OCI-LY7 (cell line): ENCODE results near the gene FBXL3. TPM values are rescaled to one million over a fixed set of nuclear protein-coding genes. Genes with fewer than 3 reads are reported as not detected.

Experiments
- BruUV-seq: library from RNA; stranded (reverse); fragments of 400-500 nt; replicated peaks from 2 replicates; lab custom pipeline; 2021; lab: Mats Ljungman, UMichigan
- CTCF ChIA-PET: fragments of 300-600 bp; sonication (Branson Sonifier 250); formaldehyde crosslinking; loops from one replicate; lab custom pipeline; 2022; ENCODE audit warnings: antibody characterized with exemption; ENCODE audit not compliant: unreplicated experiment; lab: Charles Lee
- POLR2A ChIA-PET: fragments of 300-600 bp; sonication (Branson Sonifier 250); formaldehyde crosslinking; loops from one replicate; lab custom pipeline; 2022; ENCODE audit warnings: antibody characterized with exemption; lab: Charles Lee
- DNase-seq: peaks from one replicate; pipeline ENCODE4 v3.0.0-alpha.2; 2015; ENCODE audit warnings: low spot score
- H2AFZ ChIP-seq: fragments of 200-600 bp; sonication (generic), shearing (Covaris generic); 2 replicates; pipeline ENCODE4 v1.6.1; 2014; ENCODE audit warnings: mild to moderate bottlenecking, antibody characterized with exemption, low read length, moderate library complexity
- H3K27ac ChIP-seq: fragments of 200-600 bp; sonication (generic); 2 replicates; pipeline ENCODE4 v1.5.1; 2014; ENCODE audit warnings: mixed run types, low read depth, mild to moderate bottlenecking, moderate library complexity, low read length, inconsistent platforms; ENCODE audit not compliant: poor library complexity, severe bottlenecking
- H3K36me3 ChIP-seq: fragments of 200-600 bp; sonication (generic); 2 replicates; pipeline ENCODE4 v1.6.1; 2014; ENCODE audit warnings: mild to moderate bottlenecking, antibody characterized with exemption, low read length, moderate library complexity, mixed read lengths; ENCODE audit not compliant: insufficient read depth
- H3K4me1 ChIP-seq: fragments of 200-600 bp; sonication (generic); 2 replicates; pipeline ENCODE4 v1.5.1; 2014; ENCODE audit warnings: mild to moderate bottlenecking, low read length; ENCODE audit not compliant: insufficient read depth, poor library complexity, severe bottlenecking
- H3K4me2 ChIP-seq: fragments of 200-600 bp; sonication (generic); 2 replicates; pipeline ENCODE4 v1.6.1; 2014; ENCODE audit warnings: mild to moderate bottlenecking, low read length
- H3K4me3 ChIP-seq: fragments of 200-600 bp; sonication (generic); 2 replicates; pipeline ENCODE4 v1.5.1; 2014; ENCODE audit warnings: mild to moderate bottlenecking, low read depth, low read length; ENCODE audit not compliant: poor library complexity, severe bottlenecking
- H3K79me2 ChIP-seq: fragments of 200-600 bp; sonication (generic); 2 replicates; pipeline ENCODE4 v1.6.1; 2016; ENCODE audit warnings: low read depth, mild to moderate bottlenecking, low read length, moderate library complexity, mixed read lengths; ENCODE audit not compliant: insufficient read depth
- H3K9me2 ChIP-seq: fragments of 200-600 bp; sonication (generic); 2 replicates; pipeline ENCODE4 v1.6.1; 2016; ENCODE audit warnings: mild to moderate bottlenecking, low read length, mixed read lengths; ENCODE audit not compliant: insufficient read depth
- H3K9me3 ChIP-seq: fragments of 200-600 bp; sonication (generic); 2 replicates; pipeline ENCODE4 v1.6.1; 2014; ENCODE audit warnings: mild to moderate bottlenecking, mixed run types, low read length, mixed read lengths
- H4K20me1 ChIP-seq: fragments of 200-600 bp; sonication (generic); 2 replicates; pipeline ENCODE4 v1.6.1; 2014; ENCODE audit warnings: mild to moderate bottlenecking, antibody characterized with exemption, low read length, moderate library complexity, mixed read lengths; ENCODE audit not compliant: insufficient read depth
- EZH2phosphoT487 ChIP-seq: fragments of 200-600 bp; sonication (generic); IDR thresholded peaks from 2 replicates; pipeline ENCODE4 v1.6.1; 2018; ENCODE audit warnings: low read depth, borderline replicate concordance, mild to moderate bottlenecking, mixed run types, antibody characterized with exemption, low read length, moderate library complexity, mixed read lengths
- intact Hi-C: fragments of 100-400 bp; cut with micrococcal nuclease; formaldehyde crosslinking; loops from one replicate; pipeline ENCODE4 v1.10.0; 2022; ENCODE audit not compliant: unreplicated experiment
- total RNA-seq, 2 experiments: library from RNA; depleted of rRNA in 1 of 2; stranded (reverse); fragments of >200 nt in 1 of 2; shearing (Covaris generic) in 1 of 2; gene quantifications; 2 replicates each; pipeline ENCODE4 v1.2.3, GENCODE V29; 2014 to 2022
- TF ChIP-seq, protein P1 (sequence below): fragments of 200-600 bp; sonication (generic); conservative IDR thresholded peaks from 2 replicates; pipeline ENCODE4 v1.5.1; 2014; ENCODE audit warnings: mild to moderate bottlenecking, antibody characterized with exemption, low read length, moderate library complexity, mixed read lengths

FBXL3 gene
- total RNA-seq, 2 experiments from 2014 or later, result 21.6 to 25.1 TPM

GRCh38 chr13:76993473-76993872 lies 33.5 kb downstream of the FBXL3 start:
- H3K4me1 ChIP-seq, result peaks cover 10% of the 10 kb centered on the region
- CTCF ChIA-PET, result interaction anchor here (1.4 kb wide), 1 partner anchor 8 kb away, joined by 4 read pairs; no protein-coding TSS in a partner anchor
- H4K20me1 ChIP-seq, result no peaks in the 10 kb centered on the region
- H3K27ac ChIP-seq, result no peak overlapping the region
- BruUV-seq, result no TSS peak
- intact Hi-C loops, result loop anchor here (5.0 kb wide), 1 partner anchor 514 kb away; no protein-coding TSS in a partner anchor
- POLR2A ChIA-PET, result interaction anchor here (0.7 to 3.8 kb wide), 5 partner anchors 9 to 33 kb away, joined by 3 to 28 read pairs (median 7); partner anchors contain the start of gene FBXL3
- H3K9me3 ChIP-seq, result no peaks in the 10 kb centered on the region
- H3K79me2 ChIP-seq, result no peaks in the 10 kb centered on the region
- H3K4me2 ChIP-seq, result peak overlapping the region; percentile 78
- H2AFZ ChIP-seq, result no peak overlapping the region
- DNase-seq, result no peak
- TF ChIP-seq, protein P1, sequence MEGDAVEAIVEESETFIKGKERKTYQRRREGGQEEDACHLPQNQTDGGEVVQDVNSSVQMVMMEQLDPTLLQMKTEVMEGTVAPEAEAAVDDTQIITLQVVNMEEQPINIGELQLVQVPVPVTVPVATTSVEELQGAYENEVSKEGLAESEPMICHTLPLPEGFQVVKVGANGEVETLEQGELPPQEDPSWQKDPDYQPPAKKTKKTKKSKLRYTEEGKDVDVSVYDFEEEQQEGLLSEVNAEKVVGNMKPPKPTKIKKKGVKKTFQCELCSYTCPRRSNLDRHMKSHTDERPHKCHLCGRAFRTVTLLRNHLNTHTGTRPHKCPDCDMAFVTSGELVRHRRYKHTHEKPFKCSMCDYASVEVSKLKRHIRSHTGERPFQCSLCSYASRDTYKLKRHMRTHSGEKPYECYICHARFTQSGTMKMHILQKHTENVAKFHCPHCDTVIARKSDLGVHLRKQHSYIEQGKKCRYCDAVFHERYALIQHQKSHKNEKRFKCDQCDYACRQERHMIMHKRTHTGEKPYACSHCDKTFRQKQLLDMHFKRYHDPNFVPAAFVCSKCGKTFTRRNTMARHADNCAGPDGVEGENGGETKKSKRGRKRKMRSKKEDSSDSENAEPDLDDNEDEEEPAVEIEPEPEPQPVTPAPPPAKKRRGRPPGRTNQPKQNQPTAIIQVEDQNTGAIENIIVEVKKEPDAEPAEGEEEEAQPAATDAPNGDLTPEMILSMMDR, result no peak
- TF ChIP-seq EZH2phosphoT487, result no peak
- no peaks in the 10 kb centered on the region for H3K9me2 ChIP-seq
- H3K36me3 ChIP-seq, result peaks cover 22% of the 10 kb centered on the region
- H3K4me3 ChIP-seq, result peak overlapping the region; percentile 79

DNA sequence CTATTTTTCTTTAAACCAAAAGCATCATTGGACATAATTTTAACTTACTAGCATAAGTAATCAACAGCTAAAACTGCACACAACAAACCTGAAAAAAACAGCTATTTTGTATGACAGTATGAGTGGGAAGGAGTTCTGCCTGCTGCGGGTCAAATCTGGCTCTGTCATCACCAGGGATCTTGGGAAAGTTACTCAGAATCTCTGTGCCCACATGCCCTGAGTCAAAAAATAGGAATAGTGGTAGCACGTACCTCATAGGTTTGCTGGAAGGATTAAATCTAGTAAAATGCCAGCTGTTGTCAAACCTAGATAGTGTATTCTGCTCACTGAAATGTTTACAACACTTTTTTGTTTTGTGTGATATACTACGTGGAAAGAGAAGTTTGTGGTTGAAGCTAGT lies 33.9 kb downstream of the FBXL3 start:
- Histone ChIP-seq H2AFZ (peak overlapping the region; percentile 99; the same call in 1 of the 2 replicates), H3K9me2 (no peaks in the 10 kb centered on the region), H3K9me3 (no peaks in the 10 kb centered on the region), H3K79me2 (no peaks in the 10 kb centered on the region), H3K4me2 (peak overlapping the region; percentile 78), H3K4me1 (peaks cover 10% of the 10 kb centered on the region), H3K4me3 (peak overlapping the region; percentile 79), H3K36me3 (peaks cover 18% of the 10 kb centered on the region), H3K27ac (no peak overlapping the region), H4K20me1 (no peaks in the 10 kb centered on the region)
- no peak for TF ChIP-seq EZH2phosphoT487
- TF ChIP-seq, protein P1, result no peak
- no peak for DNase-seq
- no TSS peak for BruUV-seq
- CTCF ChIA-PET, result interaction anchor here (1.4 kb wide), 1 partner anchor 9 kb away, joined by 4 read pairs; no protein-coding TSS in a partner anchor
- intact Hi-C loops, result loop anchor here (5.0 kb wide), 1 partner anchor 514 kb away; no protein-coding TSS in a partner anchor
- POLR2A ChIA-PET, result interaction anchor here (0.7 to 3.8 kb wide), 9 partner anchors 9 to 1450 kb away, joined by 3 to 28 read pairs (median 3); partner anchors contain the start of gene FBXL3

DNA sequence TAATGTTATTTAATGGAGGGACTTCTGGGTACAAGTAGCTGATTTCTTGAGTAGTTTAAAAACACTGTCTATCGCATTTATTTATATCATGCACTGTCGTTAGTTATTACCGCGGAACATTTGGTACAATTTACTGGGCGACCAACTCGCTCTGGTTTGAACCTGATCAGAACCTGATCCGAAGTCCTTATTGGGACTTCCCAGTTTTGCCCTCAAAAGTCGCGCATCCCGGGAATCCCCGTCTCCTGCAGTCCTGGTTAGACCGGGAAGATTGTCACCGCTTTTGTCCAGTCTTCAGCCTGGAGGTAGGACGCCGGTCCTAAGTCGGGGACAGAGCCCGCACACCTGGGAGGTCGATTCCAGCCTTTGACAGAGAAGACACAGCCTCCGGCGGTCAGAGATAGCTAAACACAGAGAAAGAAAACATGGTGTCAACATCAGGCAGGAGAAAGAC lies 34.4 kb downstream of the FBXL3 start:
- Histone ChIP-seq H3K27ac (peak overlapping the region; percentile 27), H3K4me2 (peak overlapping the region; percentile 78), H4K20me1 (no peaks in the 10 kb centered on the region), H3K9me2 (no peaks in the 10 kb centered on the region), H3K4me1 (peaks cover 10% of the 10 kb centered on the region), H3K36me3 (peaks cover 13% of the 10 kb centered on the region; the same call in 1 of the 2 replicates), H3K4me3 (peak overlapping the region; percentile 79), H2AFZ (peak overlapping the region; percentile 99), H3K9me3 (no peaks in the 10 kb centered on the region), H3K79me2 (no peaks in the 10 kb centered on the region)
- TSS peak; percentile 60 for BruUV-seq
- intact Hi-C loops, result loop anchor here (1.0 to 5.0 kb wide), 2 partner anchors 35 to 515 kb away; partner anchors contain the start of gene FBXL3
- no peak for TF ChIP-seq EZH2phosphoT487
- TF ChIP-seq, protein P1, result no peak
- peak; percentile 48 for DNase-seq
- POLR2A ChIA-PET, result interaction anchor here (0.7 to 3.8 kb wide), 10 partner anchors 10 to 1449 kb away, joined by 3 to 28 read pairs (median 3); partner anchors contain the start of gene FBXL3
- CTCF ChIA-PET, result interaction anchor here (1.4 kb wide), 1 partner anchor 9 kb away, joined by 4 read pairs; no protein-coding TSS in a partner anchor
